ENCODE data around the gene ATRX.
"Not testable (repeated sequence)": the region's sequence is repeated elsewhere in the genome, so short reads cannot be mapped to it uniquely, and the experiment has no call there.

GRCh38 chrX:77726095-77726494 is 59.9 kb downstream of the ATRX start:
- not testable (repeated sequence) for TF ChIP-seq CTCF (IDR thresholded peaks at IDR 0.05 in 2 of 3, conservative IDR thresholded peaks at IDR 0.05 in 1 of 3; ENCODE audit: borderline replicate concordance in 1 of 3, insufficient read depth in 1 of 3, low read depth in 2 of 3, low read length in 2 of 3); ZBTB33 (IDR thresholded peaks at IDR 0.05; ENCODE audit: extremely low read depth, insufficient replicate concordance, low read length); EZH2 (IDR thresholded peaks at IDR 0.05); REST (IDR thresholded peaks at IDR 0.05; ENCODE audit: low read depth); YY1 (IDR thresholded peaks at IDR 0.05; ENCODE audit: extremely low read depth, insufficient replicate concordance, low read depth, low read length)
